Loucy (cell line): Measurements from ENCODE around the gene NOC2L.

Experiments used
- EZH2phosphoT487 ChIP-seq: fragments of 200-600 bp; IDR thresholded peaks from 2 replicates; pipeline ENCODE4 v1.6.1; 2018; ENCODE audit warnings: antibody characterized with exemption, mild to moderate bottlenecking, moderate library complexity, borderline replicate concordance
- TF ChIP-seq, protein P1 (sequence below): fragments of 200-600 bp; sonication (generic); conservative IDR thresholded peaks from 2 replicates; pipeline ENCODE4 v1.5.1; 2014; ENCODE audit warnings: mild to moderate bottlenecking, antibody characterized with exemption, low read length

DNA sequence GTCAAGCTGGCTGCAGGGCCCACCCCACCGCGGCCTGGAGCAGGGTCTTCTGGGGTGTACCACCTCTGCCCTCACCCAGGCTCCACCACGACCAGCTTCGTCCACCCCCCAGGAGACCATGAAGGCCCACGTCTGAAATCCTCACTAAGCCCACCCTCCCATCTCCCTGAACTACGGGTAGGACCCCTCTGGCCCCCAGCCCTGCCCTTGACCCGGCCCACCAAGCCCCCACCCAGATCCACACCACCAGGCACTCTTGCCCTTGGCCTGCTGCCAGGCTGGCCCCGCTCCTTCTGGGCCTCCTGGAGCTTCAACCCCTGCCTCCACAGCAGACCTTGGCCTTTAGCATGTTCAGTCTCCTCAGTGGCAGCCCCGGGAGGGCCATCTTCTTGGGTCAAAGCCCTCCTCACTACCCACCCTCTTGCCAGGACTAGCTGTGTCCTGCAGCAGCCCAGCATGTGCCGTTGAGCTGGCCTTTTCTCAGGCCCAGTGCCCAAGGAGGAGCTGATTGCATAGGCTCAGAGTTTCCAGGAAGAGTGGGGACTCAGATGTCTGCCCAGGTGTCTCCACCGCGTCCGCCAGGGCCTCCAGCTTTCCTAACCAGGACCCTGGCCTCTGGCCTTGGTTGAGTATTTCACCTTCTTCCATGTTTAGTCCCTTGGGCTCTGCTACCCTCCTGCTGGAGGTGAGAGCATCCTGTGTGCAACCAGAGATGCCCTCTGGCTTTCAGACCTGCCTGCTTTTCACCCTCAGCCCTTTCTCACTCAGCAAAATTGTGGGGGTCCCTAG lies 53.1 kb downstream of the NOC2L start:
- TF ChIP-seq, protein P1, sequence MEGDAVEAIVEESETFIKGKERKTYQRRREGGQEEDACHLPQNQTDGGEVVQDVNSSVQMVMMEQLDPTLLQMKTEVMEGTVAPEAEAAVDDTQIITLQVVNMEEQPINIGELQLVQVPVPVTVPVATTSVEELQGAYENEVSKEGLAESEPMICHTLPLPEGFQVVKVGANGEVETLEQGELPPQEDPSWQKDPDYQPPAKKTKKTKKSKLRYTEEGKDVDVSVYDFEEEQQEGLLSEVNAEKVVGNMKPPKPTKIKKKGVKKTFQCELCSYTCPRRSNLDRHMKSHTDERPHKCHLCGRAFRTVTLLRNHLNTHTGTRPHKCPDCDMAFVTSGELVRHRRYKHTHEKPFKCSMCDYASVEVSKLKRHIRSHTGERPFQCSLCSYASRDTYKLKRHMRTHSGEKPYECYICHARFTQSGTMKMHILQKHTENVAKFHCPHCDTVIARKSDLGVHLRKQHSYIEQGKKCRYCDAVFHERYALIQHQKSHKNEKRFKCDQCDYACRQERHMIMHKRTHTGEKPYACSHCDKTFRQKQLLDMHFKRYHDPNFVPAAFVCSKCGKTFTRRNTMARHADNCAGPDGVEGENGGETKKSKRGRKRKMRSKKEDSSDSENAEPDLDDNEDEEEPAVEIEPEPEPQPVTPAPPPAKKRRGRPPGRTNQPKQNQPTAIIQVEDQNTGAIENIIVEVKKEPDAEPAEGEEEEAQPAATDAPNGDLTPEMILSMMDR: no peak
- TF ChIP-seq EZH2phosphoT487: no peak
